Head of caudate nucleus (tissue), 42 donors: ENCODE measurements around the gene RPUSD1.
"Not testable (repeated sequence)": the region's sequence is repeated elsewhere in the genome, so short reads cannot be mapped to it uniquely, and the experiment has no call there.

Experiments
- DNase-seq, 42 donors: peaks; one replicate each; pipeline versions ENCODE4 v3.0.0 to v3.0.0-alpha.2; 2020 to 2021; ENCODE audit warnings: mixed read lengths in 7 of 42
- intact Hi-C: fragments of 100-400 bp; cut with DNase I; formaldehyde crosslinking; loops from one replicate; pipeline ENCODE4 v1.15.0; 2022

Gene RPUSD1

GRCh38 chr16:787978-788398, at the start of gene RPUSD1:
Gene RPUSD1 (minus strand): TSS chr16:788381. CDS start chr16:787737, 644 bp downstream.
- DNase-seq = no peak
- intact Hi-C loops = loop anchor here (5.0 kb wide), 1 partner anchor 76 kb away; no protein-coding TSS in a partner anchor

GRCh38 chr16:836822-837221, 48.6 kb upstream of the RPUSD1 start:
- DNase-seq, intact Hi-C loops: not testable (repeated sequence)

GRCh38 chr16:836221-836620, 48.0 kb upstream of the RPUSD1 start:
- no peak for DNase-seq
- intact Hi-C loops = no loop called here

- intact Hi-C loops = no loop called here
- DNase-seq = no peak
These were observed 47.2 kb upstream of the RPUSD1 start for GRCh38 chr16:835373-835772.

GRCh38 chr16:833411-833810, 45.2 kb upstream of the RPUSD1 start:
- DNase-seq = no peak
- intact Hi-C loops = no loop called here

GRCh38 chr16:832652-833336, 44.6 kb upstream of the RPUSD1 start:
- no peak for DNase-seq

GRCh38 chr16:831571-832413, 43.6 kb upstream of the RPUSD1 start:
- intact Hi-C loops = no loop called here
- DNase-seq = no peak

More at GRCh38 chr16:832652-833336, 44.6 kb upstream of the RPUSD1 start:
- intact Hi-C loops = no loop called here

GRCh38 chr16:830871-831570, 42.8 kb upstream of the RPUSD1 start:
- intact Hi-C loops = no loop called here
- no peak for DNase-seq

- intact Hi-C loops = no loop called here
- no peak for DNase-seq
These were observed 42.1 kb upstream of the RPUSD1 start for GRCh38 chr16:830107-830870.

- intact Hi-C loops = no loop called here
- DNase-seq = no peak
These were observed 40.7 kb upstream of the RPUSD1 start for GRCh38 chr16:828891-829290.

- no peak for DNase-seq
- intact Hi-C loops = no loop called here
These were observed 39.3 kb upstream of the RPUSD1 start for GRCh38 chr16:827513-827912.

- DNase-seq = peak in 41 of 42 donors; percentile 22 to 80 (median 64)
- intact Hi-C loops = no loop called here
These were observed 37.3 kb upstream of the RPUSD1 start for GRCh38 chr16:825341-826061.

GRCh38 chr16:824601-825000, 36.4 kb upstream of the RPUSD1 start:
- no peak for DNase-seq
- intact Hi-C loops = no loop called here

- no peak for DNase-seq
- intact Hi-C loops = no loop called here
These were observed 36.0 kb upstream of the RPUSD1 start for GRCh38 chr16:824194-824593.

- no peak for DNase-seq
- intact Hi-C loops = no loop called here
These were observed 34.7 kb upstream of the RPUSD1 start for GRCh38 chr16:822909-823297.

GRCh38 chr16:822174-822908, 34.2 kb upstream of the RPUSD1 start:
- no peak for DNase-seq
- intact Hi-C loops = no loop called here

GRCh38 chr16:821751-822150, 33.6 kb upstream of the RPUSD1 start:
- intact Hi-C loops = no loop called here
- no peak for DNase-seq

- DNase-seq = no peak
- intact Hi-C loops = no loop called here
These were observed 32.6 kb upstream of the RPUSD1 start for GRCh38 chr16:820748-821147.
